GM18907 (cell line): ENCODE results near the gene PIGH.

ENCODE experiments used
- ATAC-seq: cut with Tn5 transposase; IDR thresholded peaks from one replicate; pipeline ENCODE4 v1.9.1; 2021; ENCODE audit warnings: mild to moderate bottlenecking, moderate library complexity; ENCODE audit not compliant: unreplicated experiment

The PIGH gene

GRCh38 chr14:67576216-67576955, 23.7 kb downstream of the PIGH start:
- ATAC-seq, result no peak

- ATAC-seq, result no peak
Measured at GRCh38 chr14:67575684-67576083, 24.4 kb downstream of the PIGH start.

GRCh38 chr14:67574806-67575205, 25.3 kb downstream of the PIGH start:
- no peak for ATAC-seq

- ATAC-seq, result no peak
Measured at GRCh38 chr14:67574156-67574555, 25.9 kb downstream of the PIGH start.

- ATAC-seq, result no peak
Measured at GRCh38 chr14:67573228-67574010, 26.6 kb downstream of the PIGH start.

GRCh38 chr14:67572608-67573007, 27.5 kb downstream of the PIGH start:
- no peak for ATAC-seq

- ATAC-seq, result no peak
Measured at GRCh38 chr14:67571991-67572323, 28.1 kb downstream of the PIGH start.

GRCh38 chr14:67571275-67571990, 28.6 kb downstream of the PIGH start:
- ATAC-seq, result peak; percentile 59

GRCh38 chr14:67570453-67570852, 29.6 kb downstream of the PIGH start:
- no peak for ATAC-seq

GRCh38 chr14:67569651-67570290, 30.3 kb downstream of the PIGH start:
- ATAC-seq, result no peak

- no peak for ATAC-seq
Measured at GRCh38 chr14:67569011-67569650, 30.9 kb downstream of the PIGH start.

- no peak for ATAC-seq
Measured at GRCh38 chr14:67567654-67568053, 32.4 kb downstream of the PIGH start.

GRCh38 chr14:67566908-67567307, 33.2 kb downstream of the PIGH start:
- no peak for ATAC-seq

GRCh38 chr14:67564236-67564635, 35.8 kb downstream of the PIGH start:
- ATAC-seq, result no peak

GRCh38 chr14:67562776-67563150, 37.3 kb downstream of the PIGH start:
- ATAC-seq, result no peak

GRCh38 chr14:67562025-67562775, 37.9 kb downstream of the PIGH start:
- no peak for ATAC-seq

GRCh38 chr14:67559639-67560038, 40.4 kb downstream of the PIGH start:
- no peak for ATAC-seq

GRCh38 chr14:67557656-67558055, 42.4 kb downstream of the PIGH start:
- no peak for ATAC-seq

- ATAC-seq, result no peak
Measured at GRCh38 chr14:67557118-67557517, 43.0 kb downstream of the PIGH start.

- no peak for ATAC-seq
Measured at GRCh38 chr14:67556671-67557070, 43.4 kb downstream of the PIGH start.
